ENCODE measurements around the gene DENND1A.
"Not testable (repeated sequence)": the region's sequence is repeated elsewhere in the genome, so short reads cannot be mapped to it uniquely, and the experiment has no call there.

Gene DENND1A

DNA sequence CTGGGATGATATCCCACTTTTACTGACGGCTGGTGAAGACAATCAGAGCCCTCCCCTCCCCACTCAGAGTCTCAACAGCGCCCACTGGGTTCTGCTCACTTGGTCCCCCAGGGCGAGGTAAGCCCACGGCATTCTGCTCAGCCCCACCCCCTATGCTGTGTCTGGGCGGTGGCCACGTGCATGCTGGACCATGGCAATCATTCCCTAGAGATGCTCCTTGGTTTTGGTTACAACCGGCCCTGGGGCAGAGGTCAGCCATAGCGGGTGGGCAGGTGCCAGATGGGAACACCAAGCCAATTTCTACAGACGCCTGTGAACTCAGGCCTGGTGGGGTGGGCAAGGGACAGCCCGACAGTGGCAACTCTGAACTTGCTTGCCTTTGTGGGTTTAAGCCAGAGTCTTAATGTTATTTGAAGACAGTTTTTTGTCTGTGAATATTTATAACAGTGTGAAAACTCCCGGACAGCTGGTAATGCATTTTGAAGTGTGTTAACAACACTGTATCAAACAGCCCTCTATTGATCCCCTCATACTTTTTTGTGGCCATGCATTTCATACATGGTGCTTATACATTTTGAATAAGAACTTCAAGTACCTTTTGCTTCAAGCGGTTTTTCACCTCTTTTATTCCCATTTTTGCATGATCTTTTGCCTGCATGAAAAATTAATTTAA, 479.7 kb downstream of the DENND1A start:
- no peak for DNase-seq

DNA sequence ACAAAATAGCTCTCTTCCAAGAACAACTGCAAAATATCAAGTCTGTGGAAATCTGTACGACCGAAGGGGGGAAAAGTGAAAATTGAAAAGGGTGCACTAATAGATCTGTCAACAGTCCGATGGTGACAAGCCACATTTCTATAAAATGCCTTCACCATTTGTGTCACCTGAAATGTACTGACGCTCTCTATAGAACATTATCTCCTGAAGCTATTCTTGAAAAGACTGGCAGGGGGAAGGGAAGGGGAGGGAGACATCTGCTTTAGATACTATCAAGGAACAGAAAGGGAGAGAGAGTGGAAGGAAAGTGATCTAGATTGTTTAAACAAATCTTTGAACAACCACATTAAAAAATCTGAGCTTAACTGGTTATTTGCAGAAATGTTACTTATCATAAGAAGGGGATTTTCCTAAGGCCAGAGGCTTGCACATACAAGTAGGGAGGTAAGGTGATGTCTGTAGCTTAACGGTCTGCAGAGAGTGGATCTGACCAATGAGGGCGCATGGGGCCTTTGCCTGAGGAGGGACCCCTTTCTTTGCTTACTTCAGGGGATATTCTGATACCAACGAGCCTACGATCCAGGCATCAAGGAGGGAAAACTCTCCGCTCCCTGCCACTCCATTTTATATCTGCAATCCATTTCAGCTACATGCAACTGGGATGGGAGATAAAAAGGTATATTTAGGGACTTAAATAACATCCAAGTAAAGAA, 481.8 kb downstream of the DENND1A start:
- DNase-seq: no peak

DNA sequence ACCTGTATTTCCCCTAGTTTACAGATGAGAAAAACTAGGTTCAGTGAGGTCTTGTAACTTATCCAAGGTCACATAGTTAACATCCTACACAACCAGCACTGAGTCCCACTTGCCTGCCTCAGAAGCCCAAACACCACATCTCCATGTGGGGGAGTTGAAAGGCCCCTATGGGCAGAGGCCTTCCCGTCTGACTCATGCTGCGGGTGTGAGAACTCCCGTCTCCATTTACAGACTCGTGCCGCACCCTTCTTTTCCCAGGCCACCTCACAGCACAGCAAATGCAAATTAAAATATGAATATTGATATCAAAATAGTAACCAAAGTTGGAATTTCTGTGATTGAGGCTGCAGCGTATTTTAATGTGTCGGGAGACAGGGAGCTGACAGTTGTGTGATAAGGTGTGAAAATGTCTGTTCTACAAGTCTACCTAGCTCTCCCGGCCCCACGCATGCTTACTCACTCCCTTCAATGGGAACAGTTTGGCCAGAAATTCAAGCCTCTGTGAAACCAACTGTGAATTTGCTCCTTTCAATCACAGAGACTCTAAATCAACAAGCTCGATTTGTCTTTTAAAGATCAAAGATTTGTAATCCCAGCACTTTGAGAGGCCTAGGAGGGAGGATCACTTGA, 483.8 kb downstream of the DENND1A start:
- DNase-seq: no peak

DNA sequence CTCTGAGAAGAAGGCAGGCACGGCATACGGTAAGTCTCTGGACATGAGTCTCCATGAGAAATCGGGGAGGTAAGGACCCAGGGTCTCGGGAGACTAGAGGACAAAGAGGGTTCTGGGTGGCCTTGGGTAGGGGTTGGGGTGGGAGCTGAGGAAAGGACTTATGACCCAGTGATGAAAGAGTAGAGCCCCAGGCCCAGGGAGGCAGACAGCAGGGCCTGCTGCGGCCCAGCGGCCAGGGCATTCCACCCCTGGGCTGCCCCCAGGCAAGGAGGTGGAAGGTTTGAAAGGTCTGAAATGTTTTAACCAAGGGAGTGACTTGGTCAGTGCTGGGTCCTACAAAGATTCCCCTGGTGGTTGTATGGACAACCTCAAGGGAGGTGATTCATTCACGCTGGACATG, 484.8 kb downstream of the DENND1A start:
- no peak for DNase-seq

DNA sequence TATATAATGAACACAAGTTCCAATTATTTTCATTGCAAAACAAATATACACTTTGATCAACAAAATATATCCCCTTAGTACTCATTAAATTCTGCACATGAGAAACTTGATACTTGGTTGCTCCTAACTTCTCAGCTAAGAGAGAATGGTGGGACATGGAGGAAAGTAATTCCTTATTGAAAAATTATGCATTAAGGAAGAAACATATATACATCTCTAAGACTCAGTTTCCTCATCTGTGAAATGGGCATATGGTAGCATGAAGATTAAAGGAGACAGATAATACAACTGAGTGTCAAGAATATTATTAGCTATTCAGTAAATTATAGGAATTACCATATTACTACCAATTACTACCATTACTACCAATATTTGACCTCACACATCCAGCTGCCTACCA, 488.2 kb downstream of the DENND1A start:
- DNase-seq: no peak

DNA sequence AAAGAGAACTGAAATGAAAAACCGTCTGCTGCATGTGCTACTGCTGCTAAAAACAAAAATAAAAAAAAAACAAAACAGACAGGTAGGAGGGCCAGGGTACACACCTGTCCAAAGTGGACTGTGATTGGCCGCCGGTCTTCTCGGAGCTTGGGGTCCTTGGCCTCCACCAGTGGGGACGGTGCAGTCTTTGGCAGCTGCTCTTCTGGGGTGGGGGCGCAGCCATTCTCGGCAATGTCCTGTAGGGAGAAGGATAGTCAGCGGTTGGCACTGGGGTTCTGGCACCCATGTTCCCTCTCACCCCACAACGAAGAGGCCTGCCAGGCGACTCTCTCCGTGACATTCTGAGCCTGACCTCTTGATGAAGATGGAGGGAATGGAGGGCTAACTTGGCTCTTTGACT, 489.7 kb downstream of the DENND1A start:
- DNase-seq: no peak

DNA sequence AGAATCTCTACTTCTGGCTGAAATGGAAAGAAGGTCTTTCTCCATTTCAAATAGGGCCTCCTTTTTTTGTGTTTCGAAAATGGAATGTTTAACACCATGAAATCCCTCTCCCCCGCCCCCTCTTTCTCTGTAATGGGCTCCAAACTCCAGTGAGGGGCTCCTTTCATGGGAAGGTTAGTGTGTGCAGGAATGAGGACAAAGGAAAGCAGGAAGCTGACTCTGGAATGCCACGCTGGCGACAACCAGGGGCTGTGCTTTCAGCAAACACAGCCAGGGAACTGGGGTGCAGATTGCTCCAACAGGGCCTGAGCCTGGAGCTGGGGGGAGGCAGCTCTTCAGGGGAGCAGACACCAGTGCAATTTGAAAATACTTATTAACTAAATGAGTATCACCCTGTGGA, 491.1 kb downstream of the DENND1A start:
- DNase-seq: no peak

DNA sequence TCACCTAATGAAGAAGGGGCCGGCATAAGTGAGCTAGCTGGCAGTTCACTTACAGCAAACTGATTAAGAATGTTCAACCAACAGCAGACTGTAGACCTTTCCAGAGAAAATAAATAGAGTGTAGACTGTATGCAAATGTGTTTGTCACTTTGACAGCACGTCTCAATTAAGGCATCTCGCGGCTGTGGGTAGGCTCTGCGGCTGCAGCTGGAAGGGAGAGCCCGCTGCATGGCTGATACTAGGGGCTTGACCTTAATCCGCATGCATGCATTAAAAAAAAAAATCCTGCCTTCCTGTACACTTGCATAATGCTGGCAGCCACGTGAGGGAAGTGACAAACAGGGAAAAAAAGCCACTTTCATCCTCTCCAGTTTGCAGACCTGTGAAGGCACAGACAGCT, 491.6 kb downstream of the DENND1A start:
- DNase-seq: no peak

DNA sequence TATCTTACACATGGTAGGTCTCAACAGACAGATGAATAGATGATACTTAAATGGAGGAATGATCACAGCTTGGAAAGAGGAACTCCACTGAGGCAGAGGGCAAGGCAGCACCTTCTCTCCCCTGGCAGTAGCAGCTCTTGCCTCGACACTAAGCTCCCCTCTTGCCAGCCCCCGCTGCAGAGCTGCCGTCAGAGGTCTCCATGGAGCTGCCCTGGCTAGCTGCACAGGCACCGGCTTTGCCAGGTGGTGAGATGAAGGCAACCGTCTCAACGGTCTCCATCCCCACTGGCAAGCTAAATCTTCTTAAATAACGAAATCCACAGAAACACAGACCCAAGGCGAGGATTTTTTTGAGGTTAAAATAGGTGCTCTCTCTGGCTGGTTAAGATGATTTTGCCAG, 492.7 kb downstream of the DENND1A start:
- DNase-seq: no peak

DNA sequence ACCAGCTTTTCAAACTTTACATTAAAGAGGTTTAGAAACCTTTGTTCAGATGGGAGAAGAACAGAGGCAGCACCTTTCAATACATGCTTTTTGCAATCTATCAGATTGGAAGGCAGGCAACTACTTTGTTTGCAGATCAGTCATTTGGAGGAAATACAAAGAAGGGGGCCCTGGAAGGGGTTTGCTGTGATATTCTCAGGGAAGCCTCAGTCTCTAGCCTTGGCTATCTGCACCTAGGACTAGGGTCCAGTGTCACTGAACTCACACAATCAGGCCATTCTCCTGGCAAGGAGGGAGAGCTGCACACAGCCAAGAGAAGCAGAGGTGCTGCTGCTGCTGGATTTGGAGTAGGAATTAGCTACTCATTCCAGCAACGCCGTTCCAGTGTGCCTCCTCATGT, 494.5 kb downstream of the DENND1A start:
- no peak for DNase-seq

DNA sequence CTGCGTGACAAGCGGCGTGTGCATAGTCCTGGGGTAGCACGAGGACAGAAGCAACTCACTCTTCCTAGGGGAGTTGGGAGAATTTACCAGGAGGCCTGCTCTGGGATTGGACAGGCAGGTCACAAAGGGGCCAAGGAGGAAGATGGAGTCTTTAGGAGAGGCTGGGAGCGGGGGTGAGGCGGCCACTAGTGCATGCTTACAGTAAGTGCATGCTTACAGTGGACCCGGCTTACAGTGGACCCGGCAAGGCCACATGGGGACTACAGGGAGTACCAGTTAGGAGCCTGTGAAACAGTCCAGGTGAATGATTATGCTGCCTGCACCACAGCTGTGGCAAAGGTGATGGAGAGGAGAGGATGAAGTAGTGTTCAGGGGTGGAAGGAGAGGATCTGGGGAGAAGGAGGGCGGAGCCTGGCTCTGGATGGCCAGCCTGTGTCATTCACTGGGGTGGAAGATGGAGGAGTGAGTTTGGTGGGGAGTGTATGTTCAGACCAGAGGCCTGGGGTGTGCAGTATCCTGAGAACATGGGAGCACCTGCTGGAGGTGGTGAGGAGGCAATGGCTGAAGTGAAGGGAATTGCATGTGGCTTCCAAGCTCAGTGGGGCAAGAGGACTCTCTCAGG, 495.2 kb downstream of the DENND1A start:
- no peak for DNase-seq

DNA sequence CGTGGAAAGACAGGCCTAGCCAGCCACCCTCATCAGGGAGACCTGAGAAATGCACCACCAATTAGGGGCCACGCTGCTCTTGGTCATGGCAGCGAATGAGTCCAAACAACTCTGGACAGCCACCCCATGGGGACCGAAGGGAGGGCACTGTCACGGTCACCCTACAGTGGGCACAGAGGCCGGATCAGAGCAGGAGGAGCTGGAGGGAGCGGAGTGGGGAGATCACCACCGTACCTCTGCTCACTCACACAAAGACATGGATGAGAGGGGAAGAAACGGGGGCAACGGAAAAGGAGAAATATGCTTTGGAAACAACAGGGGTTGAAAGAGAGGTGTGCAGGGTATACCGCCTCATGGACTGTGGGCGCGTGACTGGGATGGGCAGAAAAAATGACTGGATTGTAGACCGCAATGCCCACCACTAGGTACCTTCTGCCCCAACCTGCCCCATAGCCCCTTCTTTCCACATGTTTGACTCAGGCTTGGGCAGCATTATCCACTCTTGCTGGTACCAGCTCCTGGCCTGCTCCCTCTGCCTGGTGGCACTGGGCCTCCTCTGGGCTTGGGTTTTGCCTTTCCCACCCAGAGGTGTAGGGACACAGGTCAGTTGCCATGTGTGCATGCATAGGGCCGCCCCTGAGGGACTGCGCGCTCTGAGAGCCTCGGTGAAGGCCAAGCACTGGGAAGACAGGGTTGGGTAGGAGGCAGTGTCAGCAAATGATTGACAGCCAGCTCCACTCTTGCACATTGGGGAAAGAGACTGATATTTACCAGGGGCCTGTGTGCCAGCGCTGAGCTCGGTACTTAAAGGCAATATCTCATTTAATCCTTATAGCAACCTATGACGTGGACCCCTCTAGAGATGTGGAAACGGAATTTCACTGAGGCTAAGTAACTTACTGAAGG, 497.3 kb downstream of the DENND1A start:
- no peak for DNase-seq

DNA sequence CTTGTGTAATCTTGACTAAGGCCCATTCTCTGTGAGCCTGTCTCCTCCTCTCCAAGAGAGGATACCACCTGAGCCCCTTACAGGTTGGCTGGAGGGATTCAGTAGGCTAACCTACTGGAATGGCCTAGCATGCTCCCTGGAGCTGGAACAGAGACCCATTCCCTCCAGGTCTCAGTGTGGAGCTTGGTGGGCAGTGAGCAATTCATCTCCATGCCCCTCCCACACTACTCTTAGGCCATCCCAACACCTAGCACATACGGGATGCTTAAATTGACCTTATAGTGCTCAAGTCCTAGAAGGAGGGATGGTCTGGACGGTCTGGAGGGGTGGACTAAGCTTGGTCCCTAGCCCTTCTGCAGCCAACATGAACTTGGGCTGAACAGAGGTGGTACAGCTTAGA, 498.3 kb downstream of the DENND1A start:
- DNase-seq: no peak

DNA sequence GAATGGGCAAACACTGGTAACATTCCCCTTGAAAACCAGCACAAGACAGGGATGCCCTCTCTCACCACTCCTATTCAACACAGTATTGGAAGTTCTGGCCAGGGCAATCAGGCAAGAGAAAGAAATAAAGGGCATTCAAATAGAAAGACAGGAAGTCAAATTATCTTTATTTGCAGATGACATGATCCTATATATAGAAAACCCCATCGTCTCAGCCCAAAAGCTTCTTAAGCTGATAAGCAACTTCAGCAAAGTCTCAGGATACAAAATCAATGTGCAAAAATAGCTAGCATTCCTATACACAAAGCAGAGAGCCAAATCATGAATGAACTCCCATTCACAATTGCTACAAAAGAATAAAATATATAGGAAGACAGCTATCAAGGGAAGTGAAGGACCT, 501.5 kb downstream of the DENND1A start:
- DNase-seq: not testable (repeated sequence)

DNA sequence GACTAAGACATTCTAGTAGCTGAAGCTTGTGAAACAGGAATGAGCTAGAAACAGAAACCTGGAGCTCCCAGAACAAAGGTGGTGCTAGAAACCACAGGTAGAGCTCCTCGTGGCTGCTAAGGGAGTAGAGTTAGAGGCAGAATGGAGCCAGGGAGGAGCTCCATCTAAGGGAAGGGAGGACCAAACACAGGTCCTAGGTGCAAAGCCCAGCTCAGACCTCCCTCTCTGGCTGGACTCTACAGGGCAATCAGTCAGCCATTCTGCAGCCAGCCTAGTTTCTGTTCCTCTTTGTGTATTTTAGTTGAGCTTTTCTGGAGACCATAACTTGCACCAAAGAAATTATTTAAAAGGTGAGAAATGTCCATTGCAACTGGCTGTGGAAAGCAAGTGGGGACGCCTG, 503.5 kb downstream of the DENND1A start:
- no peak for DNase-seq

DNA sequence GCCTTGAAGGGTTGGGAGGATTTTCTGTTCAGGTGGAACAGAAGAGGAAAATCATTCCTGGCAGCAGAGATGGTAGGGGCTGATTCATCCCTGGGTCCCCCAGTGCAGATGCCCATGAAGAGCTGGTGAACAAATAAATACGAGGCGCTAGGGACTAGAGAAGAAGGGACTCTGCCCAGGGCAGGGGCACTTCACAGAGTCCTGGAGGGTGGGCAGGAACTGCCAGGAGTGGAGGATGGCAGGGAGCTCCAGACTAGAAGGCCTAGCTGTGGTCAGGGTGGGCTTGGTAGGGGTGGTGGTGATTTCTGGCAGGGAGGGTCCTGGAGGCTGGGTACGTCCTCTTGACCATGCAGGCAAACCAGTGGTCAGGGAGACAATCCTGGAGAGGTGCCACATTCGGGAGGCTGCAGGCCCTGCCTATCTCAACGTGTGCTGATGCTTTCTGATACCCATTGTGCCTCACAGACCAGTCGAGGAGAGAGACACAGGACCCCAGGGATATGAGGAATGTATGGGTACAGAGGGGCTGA, 504.0 kb downstream of the DENND1A start:
- no peak for DNase-seq

DNA sequence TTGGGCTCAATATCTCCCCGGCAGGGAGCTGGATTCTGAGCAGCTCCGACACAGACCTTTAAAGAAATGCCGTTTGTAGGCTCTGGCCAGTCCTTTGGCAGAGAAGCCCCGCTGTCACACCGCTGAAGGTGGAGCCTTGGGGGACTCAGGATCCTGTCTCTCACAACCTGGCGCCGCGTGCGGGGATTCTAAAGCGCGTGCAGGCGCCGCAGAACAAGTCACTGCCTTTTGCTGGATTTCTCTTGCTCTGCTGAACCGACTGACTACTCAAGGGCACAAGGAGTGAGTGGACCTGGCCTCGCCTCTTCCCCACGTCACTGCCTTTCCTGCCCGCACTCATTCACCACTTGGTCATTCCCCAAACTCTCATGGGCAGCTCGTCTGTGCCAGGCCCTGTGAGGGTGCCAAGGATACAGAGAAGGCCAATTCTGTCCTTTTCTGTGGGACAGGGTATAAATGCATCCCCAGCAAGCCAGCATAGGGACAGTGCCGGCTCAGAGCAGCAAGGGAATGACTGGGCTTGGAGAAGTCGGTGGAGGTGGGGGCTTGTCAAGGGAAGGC, 504.6 kb downstream of the DENND1A start:
- no peak for DNase-seq

DNA sequence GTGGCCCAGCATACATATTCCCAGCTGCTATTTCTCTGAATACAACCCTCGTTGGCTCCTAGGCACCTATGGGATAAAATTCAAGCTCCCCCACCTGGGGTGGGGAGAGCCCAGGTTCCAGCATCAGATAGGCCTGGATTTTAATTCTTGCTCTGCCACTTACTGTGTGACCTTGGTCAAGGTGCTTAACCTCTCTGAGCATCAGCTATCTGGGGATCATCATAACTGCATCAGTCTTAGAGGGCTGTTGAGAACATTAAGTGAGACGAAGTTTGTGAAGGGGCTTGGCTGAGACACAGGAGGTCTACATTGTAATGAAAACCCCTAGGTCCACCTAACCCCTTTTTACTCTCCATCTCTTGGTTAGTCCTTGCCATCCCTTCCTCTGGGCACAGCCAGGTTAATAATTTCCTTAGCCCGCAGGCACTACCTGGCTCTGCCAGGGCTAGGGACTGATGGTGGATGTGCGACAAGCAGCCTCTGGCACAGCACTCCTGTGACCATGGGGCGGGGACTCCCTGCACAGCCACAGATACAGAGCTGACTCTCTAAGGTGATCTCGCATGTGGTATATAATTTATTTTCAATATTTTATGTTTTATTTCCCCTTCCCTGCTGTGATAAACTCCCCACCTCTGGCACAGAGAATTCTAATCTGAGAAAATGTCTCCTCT, 505.2 kb downstream of the DENND1A start:
- no peak for DNase-seq

DNA sequence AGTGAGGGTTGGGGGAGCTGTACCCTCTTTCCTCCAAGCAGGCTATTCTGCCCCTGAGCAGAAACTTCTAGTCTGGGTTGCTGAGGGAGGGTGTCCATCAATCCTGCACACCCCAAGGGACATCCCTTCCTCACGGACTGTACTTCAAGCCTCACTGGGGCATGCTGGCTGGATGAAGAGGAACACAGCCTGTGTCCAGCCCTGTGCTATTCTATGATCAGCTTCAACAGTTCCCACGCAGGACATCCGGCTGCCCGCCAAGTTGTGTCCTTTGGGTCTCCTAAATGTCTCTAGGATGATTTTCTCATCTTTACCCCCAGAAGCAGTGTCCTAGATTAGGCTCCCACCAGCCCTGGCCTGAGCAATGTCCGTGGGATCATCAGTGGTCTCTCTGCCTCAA, 505.8 kb downstream of the DENND1A start:
- no peak for DNase-seq

DNA sequence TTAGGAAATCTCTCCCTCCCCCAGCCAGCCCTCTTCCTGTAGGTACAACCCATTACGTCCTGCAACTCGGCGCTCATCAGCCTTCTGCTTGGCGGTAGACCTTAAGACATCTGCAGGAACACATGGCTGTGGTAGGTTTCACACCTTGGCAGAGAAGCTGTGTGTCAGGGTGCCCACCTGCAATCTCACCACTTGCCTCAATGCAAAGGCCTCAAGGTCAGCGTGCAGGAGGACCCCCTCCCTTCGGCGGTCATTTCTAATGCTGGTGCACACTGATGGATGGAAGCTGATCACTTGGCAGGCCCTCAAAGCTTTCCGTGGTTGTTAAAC, 506.6 kb downstream of the DENND1A start:
- no peak for DNase-seq

DNA sequence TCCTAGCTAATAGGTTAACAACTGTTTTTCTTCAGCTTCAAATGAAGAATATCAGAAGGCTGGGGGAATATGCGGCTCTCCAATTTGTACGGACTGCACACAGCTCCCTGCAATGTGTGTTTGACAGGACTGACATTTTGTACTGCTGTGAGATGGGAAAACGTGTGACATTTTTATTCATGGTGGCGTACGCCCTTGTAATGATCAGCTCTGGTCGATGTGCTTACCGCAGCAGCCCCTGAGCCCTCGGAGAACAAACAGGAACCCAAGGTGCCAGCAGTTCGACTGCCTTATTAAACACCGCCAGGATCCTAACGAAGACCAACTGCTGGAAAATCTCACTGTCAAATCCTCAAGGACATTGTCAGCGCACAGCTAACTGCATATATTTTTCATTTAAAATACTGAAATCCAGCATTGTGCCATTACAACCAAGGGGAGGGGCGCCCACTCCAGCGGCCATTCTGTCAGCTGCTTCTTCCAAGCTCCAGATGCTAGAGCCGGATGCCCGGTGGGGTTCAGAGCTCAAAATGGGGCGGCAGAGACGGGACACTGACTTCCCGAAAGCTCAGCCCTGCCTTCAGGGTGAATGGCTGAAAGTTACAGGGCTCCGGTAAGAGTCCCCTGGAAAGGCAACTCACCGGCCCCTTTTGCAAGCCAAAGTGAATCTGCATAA, 507.2 kb downstream of the DENND1A start:
- DNase-seq: no peak

All from NCI-H2107 (cell line).